Measurements from ENCODE around the gene IL17F.
"Not testable (repeated sequence)": the region's sequence is repeated elsewhere in the genome, so short reads cannot be mapped to it uniquely, and the experiment has no call there.

Gene IL17F

DNA sequence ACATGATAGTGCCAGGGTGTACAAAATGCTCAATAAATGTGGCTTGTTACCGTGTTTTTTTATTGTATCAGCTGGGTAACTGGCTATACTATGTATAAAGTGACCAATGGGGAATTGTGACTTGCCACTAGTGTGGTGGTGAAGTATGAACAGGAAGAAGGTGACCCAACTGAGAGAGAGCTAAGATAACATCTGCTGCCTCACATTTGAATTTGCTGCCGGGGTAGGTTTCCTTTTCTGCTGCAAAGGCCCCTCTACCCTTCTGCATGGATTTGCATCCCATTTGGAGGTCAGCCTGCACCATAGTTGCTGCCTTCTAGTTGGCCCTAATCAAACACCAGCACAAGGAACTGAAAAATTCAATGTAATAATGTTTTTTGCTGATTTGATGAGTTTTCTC is 34.1 kb downstream of the IL17F start:
- Histone ChIP-seq H3K36me3 (ENCODE audit: insufficient read depth, insufficient read length, low read length) (no peaks in the 10 kb centered on the region), H3K9me3 (ENCODE audit: insufficient read depth, low read length) (no peaks in the 10 kb centered on the region), H3K27me3 (ENCODE audit: insufficient read depth, insufficient read length) (no peaks in the 10 kb centered on the region), H3K9ac (ENCODE audit: insufficient read length, low read depth) (no peak overlapping the region), H3K4me1 (ENCODE audit: insufficient read depth, insufficient read length) (no peaks in the 10 kb centered on the region), H3K4me3 (ENCODE audit: insufficient read length, low read depth) (no peak overlapping the region)
- DNase-seq (ENCODE audit: low read depth, low spot score) = no peak
- TF ChIP-seq ZNF274 (IDR thresholded peaks at IDR 0.05; ENCODE audit: low read depth, low read length) (no peak), YY1 (IDR thresholded peaks at IDR 0.05; ENCODE audit: insufficient read depth, insufficient read length) (no peak), SUZ12 (IDR thresholded peaks at IDR 0.05; ENCODE audit: extremely low read depth, insufficient read depth, insufficient read length) (no peak)

DNA sequence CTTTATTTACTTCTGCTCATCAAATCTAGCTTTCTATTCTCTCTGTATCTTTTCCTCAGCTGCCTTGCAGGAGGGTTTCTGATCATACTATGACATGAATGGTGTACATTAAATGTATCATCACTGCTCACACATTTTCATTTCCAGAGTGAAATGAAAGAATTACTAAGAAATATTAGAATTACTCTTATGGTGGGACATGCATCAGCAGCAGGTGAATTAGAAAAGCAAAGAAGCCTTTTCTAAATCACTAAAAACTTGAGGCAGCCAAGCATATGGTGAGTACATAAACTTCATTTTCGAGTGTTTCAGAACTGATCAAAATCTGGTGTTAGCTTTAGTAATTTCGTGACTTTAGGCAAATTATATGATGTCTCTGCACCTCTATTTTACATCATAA is 34.5 kb downstream of the IL17F start:
- Histone ChIP-seq H3K27me3 (ENCODE audit: insufficient read depth, insufficient read length) (no peaks in the 10 kb centered on the region), H3K4me1 (ENCODE audit: insufficient read depth, insufficient read length) (no peaks in the 10 kb centered on the region), H3K36me3 (ENCODE audit: insufficient read depth, insufficient read length, low read length) (no peaks in the 10 kb centered on the region), H3K9me3 (ENCODE audit: insufficient read depth, low read length) (no peaks in the 10 kb centered on the region), H3K4me3 (ENCODE audit: insufficient read length, low read depth) (no peak overlapping the region), H3K9ac (ENCODE audit: insufficient read length, low read depth) (no peak overlapping the region)
- no peak for DNase-seq (ENCODE audit: low read depth, low spot score)
- no peak for TF ChIP-seq ZNF274 (IDR thresholded peaks at IDR 0.05; ENCODE audit: low read depth, low read length)
- no peak for TF ChIP-seq SUZ12 (IDR thresholded peaks at IDR 0.05; ENCODE audit: extremely low read depth, insufficient read depth, insufficient read length)
- TF ChIP-seq YY1 (IDR thresholded peaks at IDR 0.05; ENCODE audit: insufficient read depth, insufficient read length) = no peak

DNA sequence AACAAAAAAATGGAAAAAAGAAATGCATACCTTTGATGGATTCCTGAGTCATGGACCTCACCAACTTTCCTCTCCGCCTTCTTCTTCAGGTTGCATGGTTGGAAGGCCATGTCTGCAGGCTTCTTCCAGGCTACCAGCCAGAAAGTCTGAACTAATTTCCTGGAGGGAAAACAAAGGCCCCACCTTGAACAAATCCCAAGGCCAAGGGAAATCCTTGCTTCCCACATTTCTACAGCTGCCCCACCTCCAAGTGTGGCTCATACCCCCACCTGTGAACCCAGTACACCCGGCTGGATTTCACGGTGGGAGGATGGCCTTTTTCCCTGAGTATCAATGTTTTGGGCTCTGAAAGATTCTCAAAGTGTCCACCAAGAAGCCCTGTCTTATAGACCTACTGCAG is 35.7 kb downstream of the IL17F start:
- TF ChIP-seq ZNF274 (IDR thresholded peaks at IDR 0.05; ENCODE audit: low read depth, low read length) (no peak), YY1 (IDR thresholded peaks at IDR 0.05; ENCODE audit: insufficient read depth, insufficient read length) (no peak), SUZ12 (IDR thresholded peaks at IDR 0.05; ENCODE audit: extremely low read depth, insufficient read depth, insufficient read length) (no peak)
- Histone ChIP-seq H3K27me3 (ENCODE audit: insufficient read depth, insufficient read length) (no peaks in the 10 kb centered on the region), H3K9me3 (ENCODE audit: insufficient read depth, low read length) (no peaks in the 10 kb centered on the region), H3K4me1 (ENCODE audit: insufficient read depth, insufficient read length) (no peaks in the 10 kb centered on the region), H3K36me3 (ENCODE audit: insufficient read depth, insufficient read length, low read length) (no peaks in the 10 kb centered on the region), H3K9ac (ENCODE audit: insufficient read length, low read depth) (no peak overlapping the region), H3K4me3 (ENCODE audit: insufficient read length, low read depth) (no peak overlapping the region)
- DNase-seq (ENCODE audit: low read depth, low spot score) = no peak

DNA sequence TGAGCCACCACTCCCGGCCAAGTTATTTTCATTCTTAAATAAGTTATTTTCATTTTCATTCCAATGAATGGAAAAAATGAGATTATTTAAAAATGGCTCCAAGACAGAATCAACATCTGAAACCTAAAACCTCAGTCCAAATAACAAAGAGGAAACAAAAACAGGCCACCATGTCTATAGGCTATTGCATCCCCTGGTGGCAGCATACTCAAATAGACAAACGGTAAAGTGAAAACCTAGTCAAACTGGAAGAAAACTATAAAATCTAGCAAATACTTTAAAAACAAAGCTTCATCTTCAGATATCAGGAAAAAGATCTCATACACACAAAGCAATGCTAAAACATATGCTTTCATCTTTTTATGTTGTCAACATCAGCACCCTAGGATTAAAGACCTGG is 37.2 kb downstream of the IL17F start:
- Histone ChIP-seq H3K4me3 (ENCODE audit: insufficient read length, low read depth) (no peak overlapping the region), H3K4me1 (ENCODE audit: insufficient read depth, insufficient read length) (no peaks in the 10 kb centered on the region), H3K9ac (ENCODE audit: insufficient read length, low read depth) (no peak overlapping the region), H3K36me3 (ENCODE audit: insufficient read depth, insufficient read length, low read length) (no peaks in the 10 kb centered on the region), H3K9me3 (ENCODE audit: insufficient read depth, low read length) (no peaks in the 10 kb centered on the region), H3K27me3 (ENCODE audit: insufficient read depth, insufficient read length) (no peaks in the 10 kb centered on the region)
- TF ChIP-seq YY1 (IDR thresholded peaks at IDR 0.05; ENCODE audit: insufficient read depth, insufficient read length) (no peak), SUZ12 (IDR thresholded peaks at IDR 0.05; ENCODE audit: extremely low read depth, insufficient read depth, insufficient read length) (no peak), ZNF274 (IDR thresholded peaks at IDR 0.05; ENCODE audit: low read depth, low read length) (no peak)
- DNase-seq (ENCODE audit: low read depth, low spot score) = no peak

DNA sequence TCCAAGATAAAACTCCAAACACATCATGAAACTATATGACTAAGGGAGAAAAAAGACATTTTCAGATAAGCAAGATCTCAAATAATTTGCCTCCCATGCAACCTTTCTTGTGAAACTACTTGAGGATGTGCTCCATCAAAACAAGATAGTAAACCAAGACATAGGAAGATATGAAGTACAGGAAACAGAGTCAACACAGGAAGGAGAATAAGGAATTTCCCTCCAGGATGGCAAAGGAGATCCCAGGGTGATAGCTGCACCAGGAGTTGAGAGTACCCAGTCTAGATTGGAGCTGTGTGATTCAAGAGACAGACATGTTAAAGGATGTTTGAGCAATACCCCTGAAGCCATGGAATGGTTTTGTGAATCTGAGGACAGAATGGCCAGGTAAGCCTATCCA is 42.8 kb downstream of the IL17F start:
- peaks cover 8% of the 10 kb centered on the region; the same call in 1 of the 2 replicates for H3K9me3 ChIP-seq (ENCODE audit: insufficient read depth, low read length)
- H3K27me3 ChIP-seq (ENCODE audit: insufficient read depth, insufficient read length) = no peaks in the 10 kb centered on the region
- no peak overlapping the region for H3K4me3 ChIP-seq (ENCODE audit: insufficient read length, low read depth)
- H3K4me1 ChIP-seq (ENCODE audit: insufficient read depth, insufficient read length) = no peaks in the 10 kb centered on the region
- H3K9ac ChIP-seq (ENCODE audit: insufficient read length, low read depth) = no peak overlapping the region
- DNase-seq (ENCODE audit: low read depth, low spot score) = no peak
- no peaks in the 10 kb centered on the region for H3K36me3 ChIP-seq (ENCODE audit: insufficient read depth, insufficient read length, low read length)
- TF ChIP-seq SUZ12 (IDR thresholded peaks at IDR 0.05; ENCODE audit: extremely low read depth, insufficient read depth, insufficient read length) (no peak), ZNF274 (IDR thresholded peaks at IDR 0.05; ENCODE audit: low read depth, low read length) (no peak), YY1 (IDR thresholded peaks at IDR 0.05; ENCODE audit: insufficient read depth, insufficient read length) (no peak)

DNA sequence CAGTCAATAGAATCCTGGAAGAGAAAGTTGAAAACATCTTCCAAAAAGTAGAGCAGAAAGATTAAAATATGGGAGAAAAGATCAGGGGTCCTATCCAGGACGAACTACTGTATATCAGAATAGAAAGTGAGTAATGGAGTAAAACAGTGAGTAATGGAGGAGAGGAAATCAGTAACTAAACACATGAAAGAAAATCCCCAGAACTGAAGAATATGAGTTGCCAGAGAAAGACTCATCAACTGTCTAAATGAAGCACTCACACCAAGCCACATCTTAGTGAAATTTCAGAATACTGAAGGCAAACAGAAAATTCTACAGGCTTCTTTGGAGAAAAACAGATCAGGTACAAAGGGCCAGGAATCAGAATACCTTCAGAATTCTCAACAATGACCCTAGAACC is 43.3 kb downstream of the IL17F start:
- TF ChIP-seq YY1 (IDR thresholded peaks at IDR 0.05; ENCODE audit: insufficient read depth, insufficient read length) (no peak), ZNF274 (IDR thresholded peaks at IDR 0.05; ENCODE audit: low read depth, low read length) (no peak), SUZ12 (IDR thresholded peaks at IDR 0.05; ENCODE audit: extremely low read depth, insufficient read depth, insufficient read length) (no peak)
- no peaks in the 10 kb centered on the region for H3K27me3 ChIP-seq (ENCODE audit: insufficient read depth, insufficient read length)
- no peak overlapping the region for H3K4me3 ChIP-seq (ENCODE audit: insufficient read length, low read depth)
- H3K36me3 ChIP-seq (ENCODE audit: insufficient read depth, insufficient read length, low read length) = no peaks in the 10 kb centered on the region
- H3K9me3 ChIP-seq (ENCODE audit: insufficient read depth, low read length) = peaks cover 8% of the 10 kb centered on the region; the same call in 1 of the 2 replicates
- no peak for DNase-seq (ENCODE audit: low read depth, low spot score)
- H3K9ac ChIP-seq (ENCODE audit: insufficient read length, low read depth) = no peak overlapping the region
- H3K4me1 ChIP-seq (ENCODE audit: insufficient read depth, insufficient read length) = no peaks in the 10 kb centered on the region

DNA sequence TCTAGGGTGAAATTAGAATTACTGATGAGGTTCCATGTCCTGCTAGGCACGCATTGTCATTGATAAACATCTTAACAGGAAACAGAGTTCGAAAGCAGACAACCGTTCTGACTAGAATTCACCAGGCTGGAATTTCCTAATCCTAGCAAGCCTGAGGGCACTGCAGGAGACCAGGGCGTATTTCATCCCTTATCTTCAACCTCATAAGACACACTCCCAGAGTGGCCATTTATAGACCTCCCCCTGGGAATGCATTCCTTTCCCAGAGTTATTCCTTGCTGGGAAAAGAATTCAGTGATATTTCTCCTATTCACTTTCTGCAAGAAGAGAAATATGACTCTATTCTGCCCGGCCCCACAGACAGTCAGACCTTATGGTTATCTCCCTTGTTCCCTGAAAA is 44.2 kb downstream of the IL17F start:
- not testable (repeated sequence) for H3K4me1 ChIP-seq (ENCODE audit: insufficient read depth, insufficient read length); H3K4me3 ChIP-seq (ENCODE audit: insufficient read length, low read depth); H3K27me3 ChIP-seq (ENCODE audit: insufficient read depth, insufficient read length); H3K36me3 ChIP-seq (ENCODE audit: insufficient read depth, insufficient read length, low read length); H3K9me3 ChIP-seq (ENCODE audit: insufficient read depth, low read length); DNase-seq (ENCODE audit: low read depth, low spot score); H3K9ac ChIP-seq (ENCODE audit: insufficient read length, low read depth)

DNA sequence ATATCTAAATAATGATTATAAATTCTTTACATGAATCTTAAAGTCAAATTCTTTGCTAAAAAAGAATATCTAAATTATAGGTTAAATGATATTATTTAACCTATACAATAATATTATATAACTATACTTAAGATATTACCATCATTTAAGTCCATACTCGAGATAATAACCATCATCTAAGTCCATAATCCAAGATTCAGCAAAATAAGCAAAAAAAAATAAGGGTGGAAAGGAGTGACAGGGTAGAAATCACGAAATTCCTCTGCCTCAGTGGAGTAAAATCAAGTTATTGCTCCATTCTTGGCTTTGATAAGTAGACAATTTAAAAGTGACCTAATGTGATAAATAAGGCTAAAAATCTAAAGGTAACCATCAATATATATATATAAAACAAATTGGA is 48.4 kb downstream of the IL17F start:
- peaks cover 8% of the 10 kb centered on the region; the same call in 1 of the 2 replicates for H3K9me3 ChIP-seq (ENCODE audit: insufficient read depth, low read length)
- H3K4me1 ChIP-seq (ENCODE audit: insufficient read depth, insufficient read length) = no peaks in the 10 kb centered on the region
- no peak for TF ChIP-seq YY1 (IDR thresholded peaks at IDR 0.05; ENCODE audit: insufficient read depth, insufficient read length)
- no peak for TF ChIP-seq SUZ12 (IDR thresholded peaks at IDR 0.05; ENCODE audit: extremely low read depth, insufficient read depth, insufficient read length)
- TF ChIP-seq ZNF274 (IDR thresholded peaks at IDR 0.05; ENCODE audit: low read depth, low read length) = no peak
- no peak for DNase-seq (ENCODE audit: low read depth, low spot score)
- no peak overlapping the region for H3K4me3 ChIP-seq (ENCODE audit: insufficient read length, low read depth)
- H3K9ac ChIP-seq (ENCODE audit: insufficient read length, low read depth) = no peak overlapping the region
- no peaks in the 10 kb centered on the region for H3K27me3 ChIP-seq (ENCODE audit: insufficient read depth, insufficient read length)
- H3K36me3 ChIP-seq (ENCODE audit: insufficient read depth, insufficient read length, low read length) = no peaks in the 10 kb centered on the region

Measured in NT2/D1 (cell line).